ENCODE data around the gene SIL1.
"Not testable (repeated sequence)": the region's sequence is repeated elsewhere in the genome, so short reads cannot be mapped to it uniquely, and the experiment has no call there.

The SIL1 gene

DNA sequence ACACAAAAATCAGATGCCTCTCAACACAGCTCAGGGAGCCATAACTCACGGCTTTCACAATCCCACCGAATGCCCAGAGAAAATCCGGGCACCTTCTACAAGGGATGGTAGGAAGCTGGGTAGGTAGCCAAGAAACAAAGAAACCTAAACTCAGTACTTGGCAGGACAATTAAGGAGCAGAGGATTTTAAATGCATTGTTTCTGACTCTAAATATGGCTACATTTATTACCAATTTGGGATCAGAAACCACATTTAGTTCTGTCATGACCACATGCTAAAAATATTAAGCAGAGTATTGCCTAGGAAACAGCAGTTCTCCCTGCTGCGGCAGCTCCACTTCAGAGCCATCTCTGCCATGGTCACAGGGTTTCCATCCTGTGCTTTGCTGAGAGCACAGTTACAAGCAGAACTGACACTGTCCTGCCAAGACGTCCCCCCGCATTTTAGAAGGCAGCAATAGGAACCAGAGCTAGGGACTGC is 57.5 kb downstream of the SIL1 start:
- DNase-seq (ENCODE audit: low read depth in 2 of 2), result no peak

DNA sequence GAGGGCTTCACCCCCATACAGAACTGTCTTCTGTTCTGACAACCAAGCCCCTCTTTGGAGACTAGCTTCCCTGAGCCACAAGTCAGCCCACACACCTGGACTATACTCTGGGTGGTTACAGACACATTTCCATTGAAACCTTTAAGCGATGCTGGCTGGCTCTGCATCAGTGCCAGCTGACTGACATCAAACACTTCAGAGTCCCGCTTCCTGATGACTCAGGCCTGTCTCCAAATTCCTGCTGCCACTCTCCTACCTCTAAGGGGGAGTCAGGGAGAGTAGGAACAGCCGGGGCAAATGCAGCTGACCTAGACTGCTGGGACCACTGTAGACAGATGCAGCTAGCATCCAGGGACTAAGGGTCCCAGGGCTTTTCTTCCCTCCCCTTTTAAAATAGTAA is 59.4 kb downstream of the SIL1 start:
- no peak for DNase-seq (ENCODE audit: low read depth in 2 of 2)

DNA sequence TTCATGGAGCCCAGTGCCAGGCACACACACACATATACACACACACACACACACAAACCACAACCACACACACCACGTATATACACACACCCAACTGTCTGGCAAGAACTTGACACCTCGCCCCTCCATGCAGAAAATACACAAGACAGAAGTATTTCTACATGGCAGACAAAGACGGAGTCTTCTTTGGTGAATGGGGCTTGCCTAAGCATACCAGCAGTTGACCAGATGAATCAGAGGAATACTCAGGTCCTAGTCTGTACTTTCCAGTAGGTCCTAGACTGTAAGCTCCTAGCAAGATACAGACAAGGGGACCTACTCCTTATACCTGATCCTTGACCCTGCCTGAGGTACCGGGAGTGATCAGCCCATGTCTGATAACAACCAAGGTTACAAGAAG is 60.1 kb downstream of the SIL1 start:
- DNase-seq (ENCODE audit: low read depth in 2 of 2), result no peak

DNA sequence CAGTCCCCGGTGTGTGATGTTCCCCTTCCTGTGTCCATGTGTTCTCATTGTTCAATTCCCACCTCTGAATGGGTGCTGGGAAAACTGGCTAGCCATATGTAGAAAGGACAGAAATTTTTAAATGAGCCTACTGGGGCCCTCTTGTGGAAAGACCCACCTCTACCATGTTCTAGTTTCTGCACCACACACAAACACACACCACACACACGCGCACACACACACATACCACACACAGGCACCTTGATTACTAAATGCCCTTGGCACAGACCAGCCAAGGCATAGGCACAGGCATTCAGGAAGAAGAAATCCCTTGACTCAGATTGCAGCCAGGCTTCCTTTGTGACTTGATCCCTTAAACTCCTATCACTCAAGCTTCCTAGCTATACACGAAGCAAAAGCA is 60.5 kb downstream of the SIL1 start:
- no peak for DNase-seq (ENCODE audit: low read depth in 2 of 2)

DNA sequence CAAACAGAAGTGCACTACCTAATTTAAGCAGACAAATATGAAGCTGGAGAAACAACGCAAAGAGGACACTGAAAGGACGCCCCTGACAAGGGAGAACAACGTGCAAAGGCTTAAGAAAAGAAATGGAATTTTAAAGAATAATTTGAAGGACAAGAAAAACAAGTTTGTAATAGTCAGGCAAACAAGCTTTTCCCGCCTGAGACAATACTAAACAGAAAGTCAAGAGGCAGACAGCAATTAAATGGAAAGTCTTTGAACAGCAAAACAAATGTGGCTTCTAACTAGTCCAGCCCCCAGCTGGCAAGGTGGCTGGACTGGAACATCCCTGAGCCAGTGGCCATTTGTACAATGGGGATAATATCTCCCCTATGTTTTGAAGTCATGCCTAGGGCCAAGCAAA is 63.3 kb downstream of the SIL1 start:
- no peak for DNase-seq (ENCODE audit: low read depth in 2 of 2)

DNA sequence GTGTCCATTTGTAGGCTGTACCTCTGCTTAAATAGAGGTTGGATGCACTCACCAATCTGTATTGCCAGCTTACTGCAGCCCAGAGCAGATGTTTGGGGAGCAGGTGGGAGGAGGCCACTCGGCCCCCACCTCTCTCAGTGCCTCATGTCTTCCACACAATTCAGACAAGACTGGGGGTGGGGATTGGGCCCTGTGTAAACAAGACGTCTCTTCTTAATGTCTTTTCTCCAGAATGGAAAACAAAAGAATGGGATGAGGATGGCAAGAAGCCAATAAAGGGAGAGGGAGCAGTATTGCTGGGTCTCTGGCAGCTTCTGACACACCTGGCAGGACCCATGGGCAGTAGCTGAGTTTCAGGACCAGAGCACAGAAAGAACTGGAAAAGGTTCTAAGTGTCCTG is 64.9 kb downstream of the SIL1 start:
- no peak for DNase-seq (ENCODE audit: low read depth in 2 of 2)

DNA sequence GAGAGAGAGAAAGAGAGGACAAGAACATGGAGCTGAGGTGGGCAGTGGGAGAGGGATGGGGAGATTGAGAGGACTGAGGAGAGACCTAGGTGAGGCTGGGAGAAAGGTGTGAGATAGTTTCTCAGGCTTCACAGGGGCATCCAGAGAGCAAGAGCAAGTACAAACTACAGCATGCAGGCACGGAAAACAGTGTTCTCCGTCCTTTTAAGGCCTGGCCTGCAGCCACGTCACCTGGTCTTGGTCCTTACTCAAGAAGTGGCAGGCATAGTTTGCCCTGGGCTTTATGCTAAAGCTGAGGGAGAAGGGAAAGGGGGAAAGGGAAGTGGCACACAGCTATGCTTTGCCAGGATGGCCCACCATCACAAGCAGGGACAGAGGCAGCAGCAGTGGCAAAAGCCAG is 65.7 kb downstream of the SIL1 start:
- no peak for DNase-seq (ENCODE audit: low read depth in 2 of 2)

DNA sequence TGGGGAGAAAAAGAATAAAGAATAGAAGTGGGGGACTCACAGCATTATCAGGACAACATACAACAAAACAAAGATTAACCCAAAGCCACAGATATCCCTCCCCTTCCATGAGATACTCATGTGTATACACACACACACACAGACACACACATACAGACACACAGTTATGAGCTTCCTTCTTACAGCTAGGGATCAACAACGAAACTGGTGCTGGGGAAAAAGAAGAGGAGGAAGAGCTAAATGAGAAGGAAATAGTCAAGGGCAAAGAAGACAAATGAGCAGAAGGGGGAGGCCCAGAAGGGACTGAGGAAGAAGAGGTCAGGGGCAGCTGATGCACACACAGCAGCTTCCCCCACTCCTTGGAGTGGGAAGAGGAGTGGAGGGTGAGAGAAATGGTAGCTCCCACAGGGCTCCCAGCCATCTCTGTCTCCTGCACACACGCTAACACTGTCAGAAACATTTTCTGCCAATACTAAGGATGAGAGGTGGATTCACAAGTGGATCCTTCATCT is 66.2 kb downstream of the SIL1 start:
- DNase-seq (ENCODE audit: low read depth in 2 of 2), result no peak

DNA sequence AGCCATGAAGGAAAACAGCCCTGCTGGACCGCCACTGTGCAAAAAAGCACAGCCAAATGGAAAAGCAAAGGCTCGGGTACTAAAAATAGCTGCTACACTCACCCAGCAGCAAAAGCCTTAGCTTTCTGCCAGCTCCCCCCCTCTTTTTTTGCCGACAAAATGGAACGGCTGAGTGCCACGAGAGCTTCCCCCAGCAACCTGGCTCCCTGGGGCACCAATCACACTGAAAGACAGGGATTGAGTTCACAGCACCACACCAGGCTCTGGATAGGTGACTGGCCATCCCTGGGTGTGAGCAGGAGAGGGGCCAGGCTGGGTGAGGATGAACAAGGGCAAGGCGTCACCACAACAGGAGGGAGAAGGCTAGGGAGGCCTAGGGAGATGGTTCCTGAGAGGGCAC is 66.7 kb downstream of the SIL1 start:
- DNase-seq (ENCODE audit: low read depth in 2 of 2), result no peak

DNA sequence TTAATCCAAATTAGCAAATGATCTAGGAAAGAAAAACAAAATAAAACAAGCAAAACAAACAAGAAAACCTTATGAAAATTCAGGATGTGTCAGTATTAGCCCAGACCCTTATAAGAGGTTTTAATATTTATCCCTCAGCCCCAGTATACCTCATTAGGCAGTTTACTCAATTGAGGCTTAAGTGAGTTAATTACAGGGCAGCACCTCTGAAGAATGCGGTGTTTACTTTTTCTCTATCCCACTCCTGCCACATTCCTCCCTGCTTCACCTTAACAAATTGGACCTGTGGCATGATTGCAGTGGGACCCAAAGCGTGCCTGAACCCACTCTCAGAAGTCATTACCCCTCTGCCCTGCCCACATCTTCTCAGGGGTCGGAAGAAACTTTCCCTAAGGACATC is 67.1 kb downstream of the SIL1 start:
- DNase-seq (ENCODE audit: low read depth in 2 of 2), result no peak

DNA sequence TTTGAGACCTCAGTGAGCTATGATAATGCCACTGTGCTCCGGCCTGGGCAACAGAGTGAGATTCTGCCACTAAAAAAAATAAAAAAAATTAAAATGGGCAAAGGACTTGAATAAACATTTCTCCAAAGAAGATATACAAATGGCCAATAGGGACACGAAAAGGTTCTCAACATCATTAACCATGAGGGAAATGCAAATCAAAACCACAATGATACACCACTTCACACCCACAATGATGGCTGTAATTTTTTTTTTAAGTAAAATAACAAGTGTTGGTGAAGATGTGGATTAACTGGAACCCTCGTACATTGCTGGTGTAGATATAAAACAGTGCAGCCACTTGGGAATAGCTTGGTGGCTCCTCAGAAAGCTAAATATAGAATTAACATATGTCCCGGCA is 68.0 kb downstream of the SIL1 start:
- no peak for DNase-seq (ENCODE audit: low read depth in 2 of 2)

DNA sequence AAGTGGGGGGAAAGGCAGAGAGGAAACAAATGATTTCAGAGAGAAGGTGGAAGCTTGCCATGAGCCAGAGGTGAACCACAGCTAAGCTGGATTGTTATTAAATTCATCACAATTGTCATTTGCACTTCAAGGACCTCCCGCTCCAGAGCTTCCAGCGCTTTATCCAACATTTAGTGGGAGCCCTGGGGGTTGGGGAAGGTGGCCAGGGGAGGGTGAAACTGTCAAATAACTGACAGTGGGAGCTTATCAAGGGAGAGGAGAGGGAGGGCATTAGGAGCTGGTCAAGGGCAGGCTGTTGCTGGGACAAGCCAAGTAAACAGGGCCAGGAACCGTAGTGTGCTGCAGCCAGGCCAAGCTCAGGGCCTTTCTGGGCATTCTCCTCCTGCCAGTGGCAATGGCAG is 71.5 kb downstream of the SIL1 start:
- DNase-seq (ENCODE audit: low read depth in 2 of 2), result no peak

DNA sequence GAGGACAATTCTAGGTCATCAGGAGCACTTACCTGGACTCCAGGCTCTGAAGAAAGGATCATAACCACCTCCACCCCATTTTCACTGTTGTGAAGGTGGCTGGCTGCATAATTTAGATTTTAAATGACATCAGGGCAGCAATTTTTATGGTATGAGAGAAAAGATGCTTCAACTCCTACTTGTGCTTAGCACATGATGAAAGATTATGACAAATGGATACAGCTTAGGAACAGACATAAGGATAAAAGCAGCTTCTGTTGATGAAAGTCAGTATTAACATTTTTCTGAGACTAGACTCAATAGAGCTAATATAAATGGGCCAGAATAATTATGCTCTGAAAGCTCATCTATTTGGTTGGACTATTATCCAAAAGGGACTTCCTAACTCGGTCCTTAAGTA is 72.2 kb downstream of the SIL1 start:
- no peak for DNase-seq (ENCODE audit: low read depth in 2 of 2)

DNA sequence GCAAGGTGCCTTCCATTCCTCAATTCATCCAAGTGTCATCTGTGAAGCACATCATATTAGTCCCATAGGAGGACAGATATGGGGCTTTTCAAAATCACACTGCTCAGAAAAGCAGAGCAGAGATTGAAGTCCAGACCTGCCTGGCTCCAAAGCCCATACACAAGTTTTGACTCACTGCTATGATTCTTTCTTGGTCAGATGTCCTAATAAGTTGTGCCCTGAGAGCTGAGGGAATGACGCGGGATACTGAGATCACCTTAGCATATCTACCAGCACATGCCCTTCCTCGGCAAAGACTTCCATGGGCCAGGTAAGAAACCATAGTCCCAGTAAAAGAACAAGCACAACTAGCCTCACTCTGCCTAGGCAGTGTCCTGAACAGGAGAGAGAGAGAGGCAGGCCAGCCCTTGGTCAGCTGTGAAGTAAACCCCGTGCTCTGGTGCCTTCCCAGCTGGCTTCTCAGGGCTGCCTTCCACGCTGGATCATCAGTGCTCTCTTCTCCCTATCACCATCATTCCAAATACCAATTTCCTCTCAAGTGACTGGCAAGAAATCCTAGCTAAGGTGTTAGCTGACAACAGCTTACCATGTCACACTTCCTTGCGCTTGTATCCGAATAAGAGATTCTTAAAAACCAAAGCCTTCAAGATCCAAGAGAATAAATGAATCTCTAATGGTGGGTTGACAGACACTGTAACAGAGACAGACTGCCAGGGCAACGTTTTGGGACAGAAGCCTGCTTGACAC is 73.2 kb downstream of the SIL1 start:
- no peak for DNase-seq (ENCODE audit: low read depth in 2 of 2)

DNA sequence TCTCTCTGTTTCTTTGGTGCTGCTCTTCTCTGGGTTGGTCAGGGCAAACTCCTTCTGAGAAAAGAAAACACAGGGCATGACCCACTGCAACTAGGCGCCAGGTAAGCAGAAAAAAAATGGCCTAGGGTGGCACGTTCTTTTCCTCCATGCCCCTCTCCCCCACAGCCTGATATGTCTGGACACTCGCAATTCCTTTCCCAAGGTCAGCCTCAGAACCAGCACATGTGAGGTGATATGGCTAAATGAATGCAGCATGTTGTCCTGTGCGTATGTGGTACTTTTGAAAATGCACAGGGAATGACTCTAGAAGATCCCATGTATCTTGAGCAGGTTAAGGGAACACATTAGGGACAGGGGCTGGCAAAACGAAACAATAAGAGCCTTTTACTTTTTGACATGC is 77.0 kb downstream of the SIL1 start:
- no peak for DNase-seq (ENCODE audit: low read depth in 2 of 2)

DNA sequence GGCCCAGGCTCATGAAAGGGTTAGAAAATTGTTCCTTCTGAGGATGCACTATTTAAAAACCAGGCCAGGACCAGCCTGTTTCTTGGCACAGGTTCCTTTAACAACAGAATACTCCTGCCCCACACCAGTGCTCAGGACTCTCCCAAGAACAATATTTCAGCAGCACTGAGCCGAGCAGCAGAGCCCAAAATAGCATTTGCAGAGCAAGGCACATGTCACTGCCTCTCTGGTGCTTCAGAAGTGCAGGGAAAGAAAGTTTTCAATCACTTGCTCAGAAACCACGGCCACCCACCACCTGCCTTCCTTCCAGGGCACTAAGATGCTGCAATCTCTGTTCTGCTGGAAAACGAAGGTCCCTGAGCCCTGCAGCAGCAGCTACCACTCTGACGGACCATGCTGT is 77.6 kb downstream of the SIL1 start:
- no peak for DNase-seq (ENCODE audit: low read depth in 2 of 2)

DNA sequence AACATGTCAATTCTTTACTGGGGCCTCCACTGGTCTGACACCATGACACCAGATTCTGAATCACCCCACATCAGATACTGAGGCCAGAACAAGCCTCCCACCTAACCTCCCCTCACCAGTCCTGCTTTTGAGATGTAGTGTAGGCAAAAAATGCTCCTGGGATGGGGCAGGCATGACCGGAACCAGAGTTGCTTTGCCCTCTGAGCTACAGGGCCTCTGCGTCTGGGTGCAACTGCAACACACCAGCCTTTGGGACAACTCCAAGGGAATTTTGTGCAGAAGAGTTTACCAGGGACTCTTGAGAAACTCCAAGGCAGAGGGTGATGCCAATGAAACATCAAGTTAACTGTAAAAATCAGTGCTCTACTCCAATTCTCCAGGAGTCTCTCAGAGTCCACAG is 79.4 kb downstream of the SIL1 start:
- DNase-seq (ENCODE audit: low read depth in 2 of 2), result no peak

DNA sequence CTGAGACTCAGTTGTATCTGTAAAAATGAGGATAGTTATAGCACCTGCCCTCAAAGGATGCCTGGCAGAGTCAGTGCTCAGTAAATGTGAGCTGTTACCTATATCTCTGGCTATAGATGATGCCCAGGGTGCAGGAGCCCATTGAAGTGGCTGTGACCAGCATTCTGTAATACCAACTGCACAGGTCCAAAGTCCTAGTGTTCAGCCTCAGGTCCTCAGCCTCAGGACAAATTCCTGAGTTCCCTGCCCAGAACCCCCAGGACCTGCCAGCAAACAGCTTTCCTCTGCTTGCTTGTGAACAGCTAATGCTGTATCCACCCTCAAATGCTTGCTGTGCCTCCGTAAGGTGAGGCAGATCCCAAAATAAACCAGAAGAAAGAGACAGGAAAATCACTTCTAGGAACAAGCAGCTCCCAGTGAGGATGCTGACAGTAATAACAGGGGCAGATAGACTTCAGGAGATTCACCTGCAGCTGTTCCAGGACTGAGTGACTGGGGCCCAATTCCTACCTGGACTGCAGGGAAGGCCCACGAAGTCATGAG is 80.8 kb downstream of the SIL1 start:
- no peak for DNase-seq (ENCODE audit: low read depth in 2 of 2)

DNA sequence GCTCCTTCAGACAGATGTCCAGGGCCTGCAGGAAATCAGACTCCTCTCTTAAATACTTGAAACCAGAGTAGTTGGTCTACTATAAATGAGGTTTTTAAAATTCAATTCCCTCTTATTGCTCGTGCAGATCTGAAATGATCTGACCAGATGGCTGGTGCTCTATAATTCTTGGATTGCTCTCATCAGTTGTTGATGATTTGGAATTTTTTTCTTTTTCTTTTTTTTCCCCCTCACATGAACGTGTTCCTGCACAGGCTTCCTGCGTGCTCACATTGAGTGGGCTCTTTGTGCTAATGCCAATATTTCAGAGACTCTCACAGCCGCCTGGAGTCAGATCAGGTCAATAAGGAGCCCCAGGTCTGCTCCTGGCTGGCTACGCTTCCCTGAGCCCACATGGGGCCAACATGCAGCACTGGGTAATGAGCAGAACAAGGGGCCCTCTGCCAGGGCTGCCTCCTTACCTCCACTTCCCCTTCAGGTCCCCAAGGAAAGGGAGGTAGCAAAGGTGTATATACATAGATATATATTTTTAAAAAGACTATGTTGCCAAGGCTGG is 82.0 kb downstream of the SIL1 start:
- no peak for DNase-seq (ENCODE audit: low read depth in 2 of 2)

DNA sequence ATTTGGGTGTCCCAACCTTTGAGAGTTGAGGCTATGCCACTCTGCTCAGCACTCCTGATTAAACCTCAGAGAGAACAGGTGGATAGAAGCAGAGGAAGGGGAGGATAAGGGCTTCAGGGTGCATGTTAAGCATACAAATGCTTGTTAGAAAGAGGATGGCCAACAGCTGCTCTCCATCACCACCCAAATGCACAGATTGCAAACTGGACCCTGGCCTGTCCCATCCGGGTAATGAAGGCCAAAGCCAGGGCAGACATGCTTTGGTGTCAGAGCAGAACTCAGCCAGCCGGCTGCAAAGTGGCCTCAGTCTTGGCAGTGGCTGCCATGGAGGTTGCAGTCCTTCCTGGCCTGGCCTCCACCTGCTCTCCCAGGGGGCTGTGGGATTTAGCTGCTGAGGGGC is 84.3 kb downstream of the SIL1 start:
- DNase-seq (ENCODE audit: low read depth in 2 of 2), result no peak

DNA sequence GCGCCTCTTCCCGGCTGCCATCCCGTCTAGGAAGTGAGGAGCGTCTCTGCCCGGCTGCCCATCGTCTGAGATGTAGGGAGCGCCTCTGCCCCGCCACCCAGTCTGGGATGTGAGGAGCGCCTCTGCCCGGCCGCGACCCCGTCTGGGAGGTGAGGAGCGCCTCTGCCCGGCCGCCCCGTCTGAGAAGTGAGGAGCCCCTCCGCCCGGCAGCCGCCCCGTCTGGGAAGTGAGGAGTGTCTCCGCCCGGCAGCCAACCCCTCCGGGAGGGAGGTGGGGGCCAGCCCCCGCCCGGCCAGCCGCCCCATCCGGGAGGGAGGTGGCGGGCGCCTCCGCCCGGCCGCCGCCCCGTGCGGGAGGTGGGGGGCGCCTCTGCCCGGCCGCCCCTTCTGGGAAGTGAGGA is 85.8 kb downstream of the SIL1 start:
- not testable (repeated sequence) for DNase-seq (ENCODE audit: low read depth in 2 of 2)

DNA sequence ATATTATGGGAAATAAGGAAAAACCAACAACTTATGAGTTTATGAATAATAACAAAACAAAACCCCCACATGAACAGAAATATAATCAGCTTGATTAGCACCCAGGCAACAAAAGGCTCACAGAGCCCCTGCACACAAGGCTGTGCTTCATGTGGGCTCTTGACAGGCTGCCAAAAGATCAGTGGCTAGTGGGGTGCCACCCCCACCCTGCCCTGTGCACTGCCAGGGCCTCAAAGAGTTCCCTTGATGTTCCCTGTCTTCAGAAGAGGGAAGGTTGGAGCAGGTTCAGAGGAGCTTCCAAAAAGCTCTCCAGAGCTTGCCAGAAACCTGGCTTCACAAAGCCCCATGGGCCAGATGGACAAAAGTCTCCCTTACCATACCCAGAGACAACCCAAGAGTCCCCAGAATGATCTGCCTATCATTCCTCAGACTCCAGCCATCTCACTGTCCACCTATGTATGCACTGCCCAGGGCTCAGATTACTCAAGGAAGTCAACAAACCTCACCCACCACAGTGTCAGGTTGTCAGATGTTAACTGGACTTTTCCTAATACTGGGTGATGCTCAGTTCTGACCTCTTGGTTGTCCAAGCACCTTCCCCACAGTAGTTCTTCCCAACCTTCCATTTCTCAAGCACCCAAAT is 87.5 kb downstream of the SIL1 start:
- DNase-seq (ENCODE audit: low read depth in 2 of 2), result no peak

All from stimulated activated CD8-positive, alpha-beta memory T cell treated with anti-CD3 and anti-CD28 coated beads, Interleukin-15, amount 100 ng/mL, for 48 hours (primary cell).